MV-4-11 (cell line): ENCODE results near the gene SIRPD.
A peak's percentile ranks its signal among the peaks of the same experiment; 100 is the strongest.

Experiments
- DNase-seq: peaks from one replicate; lab custom pipeline; 2025; lab: John Stamatoyannopoulos, UW

The SIRPD gene

DNA sequence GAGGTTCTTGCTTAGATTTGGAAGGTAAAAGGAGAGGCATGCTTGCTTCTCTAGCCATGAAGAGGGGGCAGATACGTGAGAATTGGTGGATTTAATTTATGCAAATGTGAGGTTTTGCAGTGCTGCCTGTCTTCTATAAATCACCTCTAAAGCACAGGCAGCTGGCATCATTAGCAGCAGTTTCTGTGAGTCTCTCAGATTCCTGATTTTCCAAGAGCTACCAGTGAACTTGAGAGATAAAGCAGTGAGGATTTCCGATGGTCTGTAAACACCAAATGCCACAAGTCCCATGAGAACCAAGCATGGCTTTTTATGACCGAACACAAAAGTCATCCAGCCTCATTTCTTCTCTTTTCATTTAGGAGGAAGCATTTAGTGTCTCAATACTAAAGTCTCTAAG, 63.1 kb downstream of the SIRPD start:
- DNase-seq, result no peak

DNA sequence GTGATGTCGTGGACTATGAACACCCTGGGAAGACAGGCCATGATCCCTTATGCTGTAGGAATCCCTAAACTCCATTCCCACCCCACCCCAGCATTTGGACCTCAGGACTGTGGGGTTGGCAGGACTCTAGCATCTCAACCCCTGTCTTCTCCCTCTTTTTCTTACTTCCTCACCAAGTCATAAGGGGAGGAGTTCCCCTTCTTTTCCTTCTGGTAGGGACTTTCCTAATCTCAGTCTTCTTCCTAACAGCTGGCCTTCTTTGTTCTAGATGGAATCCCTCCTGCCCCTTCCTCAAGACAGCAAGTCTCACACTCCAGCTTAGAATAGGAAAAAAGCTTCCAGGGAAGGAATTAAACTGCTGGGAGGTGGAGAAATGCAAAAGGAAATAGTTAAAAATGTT, 64.0 kb downstream of the SIRPD start:
- DNase-seq, result no peak

DNA sequence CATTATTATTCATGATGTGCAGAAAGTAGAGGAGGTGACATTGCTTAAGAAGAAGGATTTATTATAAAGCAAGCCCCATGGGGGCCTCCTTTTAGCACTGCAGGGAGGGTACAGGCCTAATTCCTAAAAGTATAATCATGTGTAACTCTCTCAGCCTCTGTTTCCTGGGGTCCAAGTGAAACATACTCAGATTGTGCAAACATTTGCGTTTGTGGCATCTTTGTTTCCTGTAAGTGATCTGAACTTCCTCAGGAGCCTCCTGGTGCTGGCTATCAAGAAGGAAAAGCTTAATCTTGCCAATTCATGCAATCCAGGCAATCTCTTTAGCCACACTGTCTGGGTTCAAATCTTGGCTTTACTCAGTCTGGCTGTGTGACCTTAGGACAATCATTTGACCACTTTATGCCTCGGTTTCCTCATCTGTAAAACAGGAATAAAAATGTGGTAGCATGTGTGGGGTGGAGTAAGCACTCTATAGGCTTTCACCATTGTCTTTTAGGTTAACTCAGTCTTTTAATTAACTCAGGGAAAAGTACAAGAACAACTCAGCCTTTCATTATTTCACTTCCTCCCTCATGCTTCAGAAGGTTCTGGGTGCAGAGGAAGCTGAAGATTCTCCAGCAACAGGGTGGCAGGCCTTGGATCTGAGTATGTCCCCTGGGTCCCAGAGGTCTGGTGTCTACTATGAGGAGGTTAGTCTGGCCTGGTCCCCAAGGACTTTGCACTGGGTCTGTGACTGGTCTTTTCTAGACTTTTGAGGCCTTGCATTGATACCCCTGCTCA, 65.5 kb downstream of the SIRPD start:
- DNase-seq, result peak; percentile 82

DNA sequence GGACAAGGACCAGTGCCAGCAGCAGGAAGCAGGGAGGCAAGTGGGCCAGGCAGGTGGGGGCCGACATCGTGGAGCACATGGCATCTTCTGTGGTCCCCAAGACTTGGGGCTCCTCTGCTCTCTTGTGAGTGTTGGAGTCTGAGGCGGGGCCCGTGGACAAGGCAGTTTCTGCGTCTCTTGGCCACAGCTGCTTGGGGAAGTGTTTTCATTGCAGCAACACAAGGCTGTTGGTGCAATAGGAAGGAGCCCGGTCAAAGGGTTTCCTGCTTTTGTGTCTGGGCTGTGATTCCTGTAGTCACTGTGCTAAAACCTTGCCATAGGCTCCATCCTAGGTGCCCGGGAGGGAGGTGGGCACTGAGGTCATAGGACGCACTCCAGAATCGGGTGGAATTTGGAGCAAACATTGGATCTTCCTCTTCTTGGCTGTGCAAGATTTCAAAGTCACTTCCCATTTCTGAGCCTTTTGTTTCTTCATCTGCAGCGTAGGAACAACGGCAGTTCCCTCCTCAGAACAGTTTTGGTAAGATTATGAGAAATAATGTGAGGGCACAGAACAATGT, 66.1 kb downstream of the SIRPD start, which contains the start of gene SIRPB2:
SIRPB2 (minus strand) TSS at position 140 of the 560 bp plus-strand sequence; CDS start at position 79, 61 bp downstream.
- DNase-seq, result peak; percentile 87

DNA sequence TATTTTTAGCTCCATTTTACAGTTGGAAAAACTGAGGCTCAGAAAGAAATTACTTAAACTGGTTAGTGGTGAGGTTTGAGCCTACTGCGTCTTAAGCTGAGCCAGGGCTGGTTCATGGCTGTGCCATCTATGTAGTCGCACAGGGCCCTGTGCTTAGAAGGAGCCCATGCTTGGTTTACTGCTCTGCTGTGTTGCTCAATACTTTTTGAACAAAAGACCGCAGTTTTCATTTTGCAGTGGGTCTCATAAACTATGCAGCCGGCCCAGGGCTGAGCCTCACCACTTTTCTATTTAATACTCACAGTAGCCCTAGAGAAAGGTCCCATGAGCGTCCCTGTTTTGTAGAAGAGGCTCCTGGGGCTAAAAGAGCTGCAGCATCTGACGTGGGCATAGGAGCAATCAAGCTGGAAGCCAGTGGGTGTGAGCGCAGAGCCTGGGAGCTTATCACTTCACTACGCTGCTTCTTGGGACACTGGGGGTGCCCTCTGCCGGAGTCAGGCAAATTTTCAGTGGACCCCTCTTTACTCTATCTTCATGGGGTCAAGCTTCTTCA, 66.8 kb downstream of the SIRPD start:
- DNase-seq, result peak; percentile 66

DNA sequence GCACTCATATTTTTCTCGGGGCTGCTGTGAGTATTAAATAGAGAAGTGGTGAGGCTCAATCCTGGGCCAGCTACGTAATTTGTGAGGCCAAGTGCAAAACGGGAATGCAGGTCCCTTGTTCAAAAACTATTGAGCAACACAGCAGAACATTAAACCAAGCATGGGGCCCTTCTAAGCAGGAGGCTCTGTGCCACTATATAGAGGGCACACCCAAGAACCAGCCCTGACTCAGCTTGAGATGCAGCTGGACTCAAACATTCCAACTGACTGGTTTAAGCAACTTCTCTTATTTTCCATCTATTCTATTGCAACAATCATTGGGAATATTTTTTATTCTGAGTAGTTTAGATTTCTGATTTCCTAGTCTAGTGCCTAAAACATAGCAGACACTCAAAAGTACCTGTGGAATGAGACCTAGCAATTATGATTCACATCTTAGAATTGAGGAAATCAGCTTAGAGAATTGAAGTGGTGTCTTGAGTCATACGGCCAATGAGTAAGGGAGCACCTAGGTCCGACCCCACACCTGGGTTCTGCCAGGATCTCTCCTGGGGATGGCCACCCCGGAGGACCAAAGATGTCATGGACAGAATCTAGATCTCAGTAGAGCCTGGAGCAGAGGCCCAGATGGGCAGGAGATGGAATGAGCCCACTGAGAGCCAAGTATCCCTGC, 67.6 kb downstream of the SIRPD start:
- peak; percentile 92 for DNase-seq

DNA sequence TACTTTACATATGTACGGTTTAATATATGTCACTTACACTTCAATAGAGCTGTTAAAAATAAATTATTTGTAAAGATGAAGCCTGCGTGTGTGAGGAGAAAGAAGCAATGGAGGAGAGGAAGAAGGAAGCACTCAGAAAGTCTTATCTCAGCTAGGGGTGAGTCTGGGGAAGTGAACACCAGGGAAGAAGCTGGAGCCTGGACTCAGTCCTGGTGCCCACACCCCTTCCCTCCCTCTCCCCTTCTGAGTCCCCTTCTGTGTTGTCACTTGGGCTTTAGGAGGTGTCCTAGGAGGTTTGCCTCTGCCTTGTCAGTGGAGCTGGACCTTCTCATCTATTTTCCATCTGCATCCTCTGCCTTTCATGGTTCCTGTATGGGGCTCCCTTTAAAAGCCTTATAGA, 68.2 kb downstream of the SIRPD start:
- peak; percentile 38 for DNase-seq

DNA sequence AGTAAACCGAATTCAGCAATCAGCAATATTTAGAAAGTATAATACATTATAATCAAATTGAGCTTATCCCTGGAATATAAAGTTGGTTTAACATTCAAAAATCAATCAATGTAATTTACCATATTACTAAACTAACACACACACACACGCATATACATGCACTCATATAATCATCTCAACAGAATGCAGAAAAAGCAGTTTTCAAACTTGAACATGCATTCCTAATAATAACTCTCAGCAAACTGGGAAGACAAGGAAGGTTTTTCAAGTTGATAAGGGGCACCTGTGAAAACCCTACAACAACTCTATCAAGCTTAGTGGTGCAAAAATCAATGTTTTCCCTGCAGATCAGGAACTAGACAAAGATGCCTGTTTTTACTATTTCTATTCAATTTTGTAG, 70.9 kb downstream of the SIRPD start:
- DNase-seq, result no peak

DNA sequence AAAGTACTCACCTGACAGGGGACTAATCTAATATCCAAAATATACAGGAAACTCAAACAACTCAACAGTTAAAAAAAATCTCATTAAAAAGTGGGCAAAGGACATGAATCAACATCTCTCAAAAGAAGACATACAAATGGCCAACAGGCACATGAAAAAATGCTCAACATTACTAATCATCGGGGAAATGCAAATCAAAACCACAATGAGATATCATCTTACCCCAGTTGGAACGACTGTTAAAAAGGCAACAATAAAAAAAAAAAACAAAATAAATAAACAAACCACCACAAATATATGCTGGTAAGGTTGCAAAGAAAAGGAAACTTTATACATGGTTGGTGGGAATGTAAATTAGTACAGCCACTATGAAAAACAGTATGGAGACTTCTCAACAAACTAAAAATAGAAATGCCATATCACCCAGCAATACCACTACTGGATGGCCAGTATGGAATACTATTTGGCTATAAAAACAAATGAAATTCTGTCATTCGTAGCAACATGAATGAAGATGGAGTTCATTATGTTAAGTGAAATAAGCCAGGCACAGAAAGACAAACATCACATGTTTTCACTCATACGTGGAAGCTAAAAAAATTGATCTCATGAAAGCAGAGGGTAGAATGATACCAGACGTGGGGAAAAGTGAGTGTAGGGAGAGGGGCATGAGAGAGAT, 72.9 kb downstream of the SIRPD start:
- no peak for DNase-seq
